HEK293 (cell line): ENCODE data around the gene B4GALNT3.

ENCODE experiments used
- CTCF ChIA-PET: fragments of 350-600 bp; formaldehyde crosslinking; extraction: SDS; loops from one replicate; lab custom pipeline; 2021; ENCODE audit warnings: antibody characterized with exemption; lab: Yijun Ruan, JAX
- POLR2A ChIA-PET: fragments of 300-600 bp; formaldehyde crosslinking; extraction: SDS; loops from one replicate; lab custom pipeline; 2020; ENCODE audit warnings: antibody characterized with exemption, inconsistent platforms; lab: Yijun Ruan, JAX
- H3K27ac ChIP-seq: fragments of 200-500 bp; sonication (Bioruptor generic); 2 replicates; pipeline ENCODE4 v1.5.1; 2014; ENCODE audit warnings: low read depth, low read length, control low read depth, inconsistent platforms; ENCODE audit errors: extremely low read depth
- H3K36me3 ChIP-seq, 2 experiments: fragments of 200-500 bp in 1 of 2; sonication (Bioruptor generic) in 1 of 2; 1 replicate in 1 of 2; 2 replicates in 1 of 2; pipeline ENCODE4 v1.5.1; 2014 to 2017; ENCODE audit warnings: inconsistent platforms in 2 of 2, low read length in 2 of 2; ENCODE audit not compliant: control insufficient read depth in 2 of 2, insufficient read depth in 1 of 2
- H3K4me1 ChIP-seq: fragments of 200-500 bp; sonication (Bioruptor generic); 2 replicates; pipeline ENCODE4 v1.5.1; 2014; ENCODE audit warnings: mild to moderate bottlenecking, low read length, inconsistent platforms; ENCODE audit not compliant: control insufficient read depth, insufficient read depth
- H3K4me3 ChIP-seq: 2 replicates; pipeline ENCODE4 v1.5.1; 2011; ENCODE audit warnings: low read depth, mild to moderate bottlenecking, control low read depth, low read length, moderate library complexity
- H3K9me3 ChIP-seq: fragments of 200-500 bp; sonication (Bioruptor generic); 2 replicates; pipeline ENCODE4 v1.5.1; 2014; ENCODE audit warnings: low read depth, low read length, inconsistent platforms; ENCODE audit not compliant: control insufficient read depth, insufficient read depth
- GFI1B ChIP-seq: fragments of 450-650 bp; formaldehyde crosslinking; IDR thresholded peaks from 2 replicates; pipeline ENCODE4 v1.5.1; 2016; ENCODE audit warnings: missing biosample characterization, missing genetic modification characterization
- GLIS1 ChIP-seq: fragments of 450-650 bp; formaldehyde crosslinking; IDR thresholded peaks from 2 replicates; pipeline ENCODE4 v1.5.1; 2016; ENCODE audit warnings: missing biosample characterization, missing genetic modification characterization
- KLF16 ChIP-seq: fragments of 450-650 bp; formaldehyde crosslinking; IDR thresholded peaks from 2 replicates; pipeline ENCODE4 v1.5.1; 2017; ENCODE audit warnings: missing biosample characterization, missing genetic modification characterization
- SP3 ChIP-seq: fragments of 450-650 bp; formaldehyde crosslinking; IDR thresholded peaks from 2 replicates; pipeline ENCODE4 v1.5.1; 2016; ENCODE audit warnings: missing biosample characterization, missing genetic modification characterization
- ZNF140 ChIP-seq: fragments of 450-650 bp; formaldehyde crosslinking; IDR thresholded peaks from 2 replicates; pipeline ENCODE4 v1.5.1; 2016; ENCODE audit warnings: missing biosample characterization, missing genetic modification characterization
- ZNF146 ChIP-seq: fragments of 450-650 bp; formaldehyde crosslinking; IDR thresholded peaks from 2 replicates; pipeline ENCODE4 v1.5.1; 2016; ENCODE audit warnings: missing biosample characterization, missing genetic modification characterization
- ZNF223 ChIP-seq: fragments of 450-650 bp; formaldehyde crosslinking; IDR thresholded peaks from 2 replicates; pipeline ENCODE4 v1.5.1; 2016; ENCODE audit warnings: missing biosample characterization, missing genetic modification characterization
- ZNF23 ChIP-seq: fragments of 450-650 bp; formaldehyde crosslinking; IDR thresholded peaks from 2 replicates; pipeline ENCODE4 v1.5.1; 2016; ENCODE audit warnings: missing biosample characterization, missing genetic modification characterization, borderline replicate concordance
- ZNF24 ChIP-seq: fragments of 450-650 bp; formaldehyde crosslinking; IDR thresholded peaks from 2 replicates; pipeline ENCODE4 v1.5.1; 2016; ENCODE audit warnings: missing biosample characterization, missing genetic modification characterization
- ZNF274 ChIP-seq, 2 experiments: fragments of 200-500 bp in 1 of 2; fragments of 450-650 bp in 1 of 2; sonication (Bioruptor generic) in 1 of 2; formaldehyde crosslinking in 1 of 2; IDR thresholded peaks; 2 replicates each; pipeline versions ENCODE4 v1.5.1 to v1.6.1; 2014 to 2016; ENCODE audit warnings: borderline replicate concordance in 1 of 2, inconsistent platforms in 1 of 2, low read length in 1 of 2, missing biosample characterization in 1 of 2, missing genetic modification characterization in 1 of 2
- ZNF302 ChIP-seq: fragments of 450-650 bp; formaldehyde crosslinking; IDR thresholded peaks from 2 replicates; pipeline ENCODE4 v1.5.1; 2016; ENCODE audit warnings: missing biosample characterization, missing genetic modification characterization, low read depth
- ZNF391 ChIP-seq: fragments of 450-650 bp; formaldehyde crosslinking; IDR thresholded peaks from 2 replicates; pipeline ENCODE4 v1.5.1; 2016; ENCODE audit warnings: low read depth, missing biosample characterization, missing genetic modification characterization, borderline replicate concordance
- ZNF404 ChIP-seq: fragments of 450-650 bp; formaldehyde crosslinking; IDR thresholded peaks from 2 replicates; pipeline ENCODE4 v1.5.1; 2017; ENCODE audit warnings: missing biosample characterization, missing genetic modification characterization
- ZNF664 ChIP-seq: fragments of 450-650 bp; formaldehyde crosslinking; IDR thresholded peaks from 2 replicates; pipeline ENCODE4 v1.5.1; 2016; ENCODE audit warnings: missing biosample characterization, missing genetic modification characterization
- ZNF670 ChIP-seq: fragments of 450-650 bp; formaldehyde crosslinking; IDR thresholded peaks from 2 replicates; pipeline ENCODE4 v1.5.1; 2016; ENCODE audit warnings: missing biosample characterization, missing genetic modification characterization, low read depth
- ZNF747 ChIP-seq: fragments of 450-650 bp; formaldehyde crosslinking; IDR thresholded peaks from 2 replicates; pipeline ENCODE4 v1.5.1; 2016; ENCODE audit warnings: missing biosample characterization, missing genetic modification characterization
- ZNF76 ChIP-seq: fragments of 450-650 bp; formaldehyde crosslinking; IDR thresholded peaks from 2 replicates; pipeline ENCODE4; 2016; ENCODE audit warnings: low read depth, missing biosample characterization, missing genetic modification characterization, borderline replicate concordance
- ZNF792 ChIP-seq: fragments of 450-650 bp; formaldehyde crosslinking; IDR thresholded peaks from 2 replicates; pipeline ENCODE4 v1.5.1; 2016; ENCODE audit warnings: missing biosample characterization, missing genetic modification characterization
- ZNF830 ChIP-seq: fragments of 450-650 bp; IDR thresholded peaks from 2 replicates; pipeline ENCODE4 v1.5.0; 2018; ENCODE audit warnings: missing biosample characterization, missing genetic modification characterization, low read depth, mild to moderate bottlenecking, moderate library complexity
- ZXDB ChIP-seq: fragments of 450-650 bp; formaldehyde crosslinking; IDR thresholded peaks from 2 replicates; pipeline ENCODE4 v1.5.1; 2016; ENCODE audit warnings: missing biosample characterization, missing genetic modification characterization
- TF ChIP-seq, protein P1 (sequence below): fragments of 450-650 bp; formaldehyde crosslinking; IDR thresholded peaks from 2 replicates; pipeline ENCODE4 v1.5.1; 2017; ENCODE audit warnings: missing biosample characterization, missing genetic modification characterization
- TF ChIP-seq, protein P2 (sequence below): fragments of 450-650 bp; formaldehyde crosslinking; IDR thresholded peaks from 2 replicates; pipeline ENCODE4 v1.5.1; 2016; ENCODE audit warnings: missing biosample characterization, missing genetic modification characterization
- TF ChIP-seq, protein P3 (sequence below): fragments of 450-650 bp; IDR thresholded peaks from 2 replicates; pipeline ENCODE4 v1.5.1; 2018; ENCODE audit warnings: missing biosample characterization, mild to moderate bottlenecking, missing genetic modification characterization

B4GALNT3 gene

DNA sequence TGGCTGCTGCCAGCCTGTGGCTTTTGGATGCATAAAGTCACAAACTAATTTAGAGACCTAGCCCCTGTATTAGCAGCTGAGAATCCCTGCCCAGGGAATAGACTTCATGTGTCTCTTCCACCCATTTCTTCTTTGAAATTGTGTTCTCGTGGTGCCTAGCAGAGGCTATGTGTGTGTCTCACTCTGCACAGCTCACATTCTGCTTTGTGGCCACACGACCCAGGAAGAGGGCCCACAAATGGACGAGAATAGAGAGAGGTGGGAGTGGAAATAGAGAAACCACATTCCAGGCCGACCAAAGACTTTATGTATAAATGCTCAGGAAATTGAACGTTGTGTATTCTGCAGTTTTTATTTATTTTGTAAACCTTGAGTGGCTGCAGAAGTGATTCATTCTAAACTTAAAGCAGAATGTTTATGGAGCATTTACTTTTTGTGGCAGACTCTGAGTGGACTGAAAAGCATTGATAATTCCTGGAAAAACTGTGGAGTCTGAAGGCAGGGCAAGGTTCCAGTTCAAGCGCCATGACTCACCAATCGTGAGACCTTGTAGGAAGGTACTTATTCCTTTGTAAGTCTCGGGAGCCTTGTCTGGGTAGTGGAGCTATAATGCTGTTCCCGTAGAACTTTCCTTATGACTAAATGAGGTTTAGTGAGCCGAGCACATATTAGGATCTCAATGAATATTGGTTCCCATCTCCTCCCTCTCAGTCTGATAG is 9.1 kb downstream of the B4GALNT3 start (continued):
- TF ChIP-seq, protein P1, sequence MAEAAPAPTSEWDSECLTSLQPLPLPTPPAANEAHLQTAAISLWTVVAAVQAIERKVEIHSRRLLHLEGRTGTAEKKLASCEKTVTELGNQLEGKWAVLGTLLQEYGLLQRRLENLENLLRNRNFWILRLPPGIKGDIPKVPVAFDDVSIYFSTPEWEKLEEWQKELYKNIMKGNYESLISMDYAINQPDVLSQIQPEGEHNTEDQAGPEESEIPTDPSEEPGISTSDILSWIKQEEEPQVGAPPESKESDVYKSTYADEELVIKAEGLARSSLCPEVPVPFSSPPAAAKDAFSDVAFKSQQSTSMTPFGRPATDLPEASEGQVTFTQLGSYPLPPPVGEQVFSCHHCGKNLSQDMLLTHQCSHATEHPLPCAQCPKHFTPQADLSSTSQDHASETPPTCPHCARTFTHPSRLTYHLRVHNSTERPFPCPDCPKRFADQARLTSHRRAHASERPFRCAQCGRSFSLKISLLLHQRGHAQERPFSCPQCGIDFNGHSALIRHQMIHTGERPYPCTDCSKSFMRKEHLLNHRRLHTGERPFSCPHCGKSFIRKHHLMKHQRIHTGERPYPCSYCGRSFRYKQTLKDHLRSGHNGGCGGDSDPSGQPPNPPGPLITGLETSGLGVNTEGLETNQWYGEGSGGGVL (tag by site-specific recombination), result no peak

DNA sequence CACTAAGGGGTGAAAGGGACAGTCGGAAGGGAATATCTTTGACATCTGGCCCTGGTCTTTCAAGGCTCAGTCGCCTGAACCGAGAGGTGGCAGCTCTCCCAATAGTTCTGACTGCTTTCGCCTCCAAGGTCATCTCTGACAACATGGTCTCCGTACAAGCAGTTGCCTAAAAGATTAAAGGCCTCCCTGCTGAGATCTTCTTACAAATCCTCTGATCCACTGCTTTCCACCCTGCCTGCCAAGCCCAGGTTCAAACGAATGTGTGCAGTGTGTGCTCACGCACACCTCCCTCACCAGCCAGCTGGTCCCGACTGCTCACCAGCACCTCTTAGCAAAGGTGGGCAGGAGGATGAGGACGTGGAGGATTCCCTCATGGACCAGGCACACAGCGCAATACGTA is 10.4 kb downstream of the B4GALNT3 start:
- CTCF ChIA-PET, result interaction anchor here (1.2 to 1.5 kb wide), 2 partner anchors 28 to 77 kb away, joined by 3 read pairs; no protein-coding TSS in a partner anchor

DNA sequence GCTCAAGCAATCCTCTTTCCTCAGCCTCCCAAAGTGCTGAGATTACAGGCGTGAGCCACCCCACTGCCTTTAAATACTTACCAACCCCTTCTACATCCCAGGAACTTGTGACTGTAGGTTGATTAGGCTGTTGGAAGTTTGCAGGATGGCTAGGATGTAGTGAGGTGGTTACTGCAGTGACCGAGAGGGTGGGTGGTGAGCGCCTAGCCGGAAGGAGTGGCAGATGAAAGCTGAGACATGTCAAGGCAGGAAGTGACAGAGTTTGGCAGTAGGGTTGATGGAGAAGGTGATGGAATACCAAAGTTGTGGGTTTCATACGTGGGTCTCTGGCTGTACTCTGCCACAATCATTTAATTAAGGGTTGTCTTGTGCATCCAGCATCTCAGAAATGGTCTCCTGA is 13.5 kb downstream of the B4GALNT3 start:
- TF ChIP-seq ZNF664 (tag by site-specific recombination) (no peak), ZNF23 (tag by site-specific recombination) (no peak), ZNF792 (tag by site-specific recombination) (no peak), ZNF24 (tag by site-specific recombination) (no peak), KLF16 (tag by site-specific recombination) (no peak), ZNF830 (no peak), ZNF391 (tag by site-specific recombination) (no peak), ZNF140 (no peak), GLIS1 (no peak), ZXDB (tag by site-specific recombination) (no peak), ZNF274 (IDR thresholded peaks at IDR 0.05; ENCODE audit: low read length) (no peak), ZNF274 (tag by site-specific recombination; IDR thresholded peaks at IDR 0.05; ENCODE audit: borderline replicate concordance) (no peak), ZNF302 (no peak), SP3 (tag by site-specific recombination) (no peak), ZNF223 (tag by site-specific recombination) (no peak), ZNF670 (tag by site-specific recombination) (no peak), ZNF76 (tag by site-specific recombination) (no peak), ZNF747 (tag by site-specific recombination) (no peak), GFI1B (tag by site-specific recombination) (no peak)
- TF ChIP-seq, protein P2, sequence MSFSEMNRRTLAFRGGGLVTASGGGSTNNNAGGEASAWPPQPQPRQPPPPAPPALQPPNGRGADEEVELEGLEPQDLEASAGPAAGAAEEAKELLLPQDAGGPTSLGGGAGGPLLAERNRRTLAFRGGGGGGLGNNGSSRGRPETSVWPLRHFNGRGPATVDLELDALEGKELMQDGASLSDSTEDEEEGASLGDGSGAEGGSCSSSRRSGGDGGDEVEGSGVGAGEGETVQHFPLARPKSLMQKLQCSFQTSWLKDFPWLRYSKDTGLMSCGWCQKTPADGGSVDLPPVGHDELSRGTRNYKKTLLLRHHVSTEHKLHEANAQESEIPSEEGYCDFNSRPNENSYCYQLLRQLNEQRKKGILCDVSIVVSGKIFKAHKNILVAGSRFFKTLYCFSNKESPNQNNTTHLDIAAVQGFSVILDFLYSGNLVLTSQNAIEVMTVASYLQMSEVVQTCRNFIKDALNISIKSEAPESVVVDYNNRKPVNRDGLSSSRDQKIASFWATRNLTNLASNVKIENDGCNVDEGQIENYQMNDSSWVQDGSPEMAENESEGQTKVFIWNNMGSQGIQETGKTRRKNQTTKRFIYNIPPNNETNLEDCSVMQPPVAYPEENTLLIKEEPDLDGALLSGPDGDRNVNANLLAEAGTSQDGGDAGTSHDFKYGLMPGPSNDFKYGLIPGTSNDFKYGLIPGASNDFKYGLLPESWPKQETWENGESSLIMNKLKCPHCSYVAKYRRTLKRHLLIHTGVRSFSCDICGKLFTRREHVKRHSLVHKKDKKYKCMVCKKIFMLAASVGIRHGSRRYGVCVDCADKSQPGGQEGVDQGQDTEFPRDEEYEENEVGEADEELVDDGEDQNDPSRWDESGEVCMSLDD (tag by site-specific recombination), result no peak
- peaks cover 3% of the 10 kb centered on the region; the same call in 1 of the 2 replicates for H3K4me1 ChIP-seq
- no peak overlapping the region for H3K27ac ChIP-seq
- no peaks in the 10 kb centered on the region for H3K9me3 ChIP-seq
- H3K4me3 ChIP-seq, result no peak overlapping the region
- ChIA-PET CTCF (interaction anchor here (0.6 to 1.2 kb wide), 2 partner anchors 11 to 16 kb away, joined by 3 to 4 read pairs; no protein-coding TSS in a partner anchor), POLR2A (interaction anchor here (0.7 kb wide), 1 partner anchor 9 kb away, joined by 3 read pairs; no protein-coding TSS in a partner anchor)
- no peaks in the 10 kb centered on the region; a peak in 1 of 3 replicates for H3K36me3 ChIP-seq

More for the DNA sequence above, 10.4 kb downstream of the B4GALNT3 start:
- TF ChIP-seq, protein P3, sequence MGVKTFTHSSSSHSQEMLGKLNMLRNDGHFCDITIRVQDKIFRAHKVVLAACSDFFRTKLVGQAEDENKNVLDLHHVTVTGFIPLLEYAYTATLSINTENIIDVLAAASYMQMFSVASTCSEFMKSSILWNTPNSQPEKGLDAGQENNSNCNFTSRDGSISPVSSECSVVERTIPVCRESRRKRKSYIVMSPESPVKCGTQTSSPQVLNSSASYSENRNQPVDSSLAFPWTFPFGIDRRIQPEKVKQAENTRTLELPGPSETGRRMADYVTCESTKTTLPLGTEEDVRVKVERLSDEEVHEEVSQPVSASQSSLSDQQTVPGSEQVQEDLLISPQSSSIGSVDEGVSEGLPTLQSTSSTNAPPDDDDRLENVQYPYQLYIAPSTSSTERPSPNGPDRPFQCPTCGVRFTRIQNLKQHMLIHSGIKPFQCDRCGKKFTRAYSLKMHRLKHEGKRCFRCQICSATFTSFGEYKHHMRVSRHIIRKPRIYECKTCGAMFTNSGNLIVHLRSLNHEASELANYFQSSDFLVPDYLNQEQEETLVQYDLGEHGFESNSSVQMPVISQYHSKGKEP, result no peak
- TF ChIP-seq ZNF404 (tag by site-specific recombination) (no peak), ZNF146 (tag by site-specific recombination) (no peak)
- Histone ChIP-seq H3K36me3 (no peaks in the 10 kb centered on the region; a peak in 1 of 3 replicates), H3K9me3 (no peaks in the 10 kb centered on the region), H3K27ac (no peak overlapping the region), H3K4me1 (peaks cover 3% of the 10 kb centered on the region; the same call in 1 of the 2 replicates), H3K4me3 (no peak overlapping the region)
- POLR2A ChIA-PET, result interaction anchor here (1.4 kb wide), 1 partner anchor 10 kb away, joined by 3 read pairs; no protein-coding TSS in a partner anchor
